Ishikawa (cell line): Measurements from ENCODE around the gene KCNQ5.

Source experiments
- CEBPB ChIP-seq: IDR thresholded peaks from 2 replicates; pipeline ENCODE4 v1.6.1; 2012
- CREB1 ChIP-seq: IDR thresholded peaks from 2 replicates; pipeline ENCODE4 v1.6.1; 2012; ENCODE audit warnings: low read depth
- EGR1 ChIP-seq: IDR thresholded peaks from 2 replicates; pipeline ENCODE4 v1.6.1; 2012
- EP300 ChIP-seq: IDR thresholded peaks from 2 replicates; pipeline ENCODE4 v1.6.1; 2012; ENCODE audit warnings: borderline replicate concordance
- FOXM1 ChIP-seq: IDR thresholded peaks from 2 replicates; pipeline ENCODE4 v1.6.1; 2012; ENCODE audit warnings: low read depth, borderline replicate concordance
- RAD21 ChIP-seq: IDR thresholded peaks from 2 replicates; pipeline ENCODE4 v1.6.1; 2012; ENCODE audit warnings: low read depth
- TAF1 ChIP-seq: IDR thresholded peaks from 2 replicates; pipeline ENCODE4 v1.6.1; 2012; ENCODE audit warnings: low read depth, mild to moderate bottlenecking
- TCF12 ChIP-seq: IDR thresholded peaks from 2 replicates; pipeline ENCODE4 v1.6.1; 2012; ENCODE audit warnings: low read depth
- TEAD4 ChIP-seq: IDR thresholded peaks from 2 replicates; pipeline ENCODE4 v1.6.1; 2012
- YY1 ChIP-seq: IDR thresholded peaks from 2 replicates; pipeline ENCODE4 v1.6.1; 2012; ENCODE audit warnings: low read depth
- ZBTB7A ChIP-seq: IDR thresholded peaks from 2 replicates; pipeline ENCODE4 v1.6.1; 2012; ENCODE audit warnings: low read depth
- TF ChIP-seq, protein P1 (sequence below): IDR thresholded peaks from 2 replicates; pipeline ENCODE4 v1.6.1; 2012
- TF ChIP-seq, protein P2 (sequence below): IDR thresholded peaks from 2 replicates; pipeline ENCODE4 v1.6.1; 2012
- TF ChIP-seq, protein P3 (sequence below): IDR thresholded peaks from 2 replicates; pipeline ENCODE4 v1.6.1; 2012; ENCODE audit warnings: low read depth, mild to moderate bottlenecking

Gene KCNQ5

GRCh38 chr6:72683797-72684196 lies 61.9 kb downstream of the KCNQ5 start:
- TF ChIP-seq, protein P1, sequence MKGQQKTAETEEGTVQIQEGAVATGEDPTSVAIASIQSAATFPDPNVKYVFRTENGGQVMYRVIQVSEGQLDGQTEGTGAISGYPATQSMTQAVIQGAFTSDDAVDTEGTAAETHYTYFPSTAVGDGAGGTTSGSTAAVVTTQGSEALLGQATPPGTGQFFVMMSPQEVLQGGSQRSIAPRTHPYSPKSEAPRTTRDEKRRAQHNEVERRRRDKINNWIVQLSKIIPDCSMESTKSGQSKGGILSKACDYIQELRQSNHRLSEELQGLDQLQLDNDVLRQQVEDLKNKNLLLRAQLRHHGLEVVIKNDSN, result no peak
- no peak for TF ChIP-seq RAD21
- TF ChIP-seq EGR1, result no peak
- TF ChIP-seq, protein P2, sequence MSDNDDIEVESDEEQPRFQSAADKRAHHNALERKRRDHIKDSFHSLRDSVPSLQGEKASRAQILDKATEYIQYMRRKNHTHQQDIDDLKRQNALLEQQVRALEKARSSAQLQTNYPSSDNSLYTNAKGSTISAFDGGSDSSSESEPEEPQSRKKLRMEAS, result no peak
- no peak for TF ChIP-seq FOXM1
- TF ChIP-seq CEBPB, result no peak
- TF ChIP-seq, protein P3, sequence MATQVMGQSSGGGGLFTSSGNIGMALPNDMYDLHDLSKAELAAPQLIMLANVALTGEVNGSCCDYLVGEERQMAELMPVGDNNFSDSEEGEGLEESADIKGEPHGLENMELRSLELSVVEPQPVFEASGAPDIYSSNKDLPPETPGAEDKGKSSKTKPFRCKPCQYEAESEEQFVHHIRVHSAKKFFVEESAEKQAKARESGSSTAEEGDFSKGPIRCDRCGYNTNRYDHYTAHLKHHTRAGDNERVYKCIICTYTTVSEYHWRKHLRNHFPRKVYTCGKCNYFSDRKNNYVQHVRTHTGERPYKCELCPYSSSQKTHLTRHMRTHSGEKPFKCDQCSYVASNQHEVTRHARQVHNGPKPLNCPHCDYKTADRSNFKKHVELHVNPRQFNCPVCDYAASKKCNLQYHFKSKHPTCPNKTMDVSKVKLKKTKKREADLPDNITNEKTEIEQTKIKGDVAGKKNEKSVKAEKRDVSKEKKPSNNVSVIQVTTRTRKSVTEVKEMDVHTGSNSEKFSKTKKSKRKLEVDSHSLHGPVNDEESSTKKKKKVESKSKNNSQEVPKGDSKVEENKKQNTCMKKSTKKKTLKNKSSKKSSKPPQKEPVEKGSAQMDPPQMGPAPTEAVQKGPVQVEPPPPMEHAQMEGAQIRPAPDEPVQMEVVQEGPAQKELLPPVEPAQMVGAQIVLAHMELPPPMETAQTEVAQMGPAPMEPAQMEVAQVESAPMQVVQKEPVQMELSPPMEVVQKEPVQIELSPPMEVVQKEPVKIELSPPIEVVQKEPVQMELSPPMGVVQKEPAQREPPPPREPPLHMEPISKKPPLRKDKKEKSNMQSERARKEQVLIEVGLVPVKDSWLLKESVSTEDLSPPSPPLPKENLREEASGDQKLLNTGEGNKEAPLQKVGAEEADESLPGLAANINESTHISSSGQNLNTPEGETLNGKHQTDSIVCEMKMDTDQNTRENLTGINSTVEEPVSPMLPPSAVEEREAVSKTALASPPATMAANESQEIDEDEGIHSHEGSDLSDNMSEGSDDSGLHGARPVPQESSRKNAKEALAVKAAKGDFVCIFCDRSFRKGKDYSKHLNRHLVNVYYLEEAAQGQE, result no peak

DNA sequence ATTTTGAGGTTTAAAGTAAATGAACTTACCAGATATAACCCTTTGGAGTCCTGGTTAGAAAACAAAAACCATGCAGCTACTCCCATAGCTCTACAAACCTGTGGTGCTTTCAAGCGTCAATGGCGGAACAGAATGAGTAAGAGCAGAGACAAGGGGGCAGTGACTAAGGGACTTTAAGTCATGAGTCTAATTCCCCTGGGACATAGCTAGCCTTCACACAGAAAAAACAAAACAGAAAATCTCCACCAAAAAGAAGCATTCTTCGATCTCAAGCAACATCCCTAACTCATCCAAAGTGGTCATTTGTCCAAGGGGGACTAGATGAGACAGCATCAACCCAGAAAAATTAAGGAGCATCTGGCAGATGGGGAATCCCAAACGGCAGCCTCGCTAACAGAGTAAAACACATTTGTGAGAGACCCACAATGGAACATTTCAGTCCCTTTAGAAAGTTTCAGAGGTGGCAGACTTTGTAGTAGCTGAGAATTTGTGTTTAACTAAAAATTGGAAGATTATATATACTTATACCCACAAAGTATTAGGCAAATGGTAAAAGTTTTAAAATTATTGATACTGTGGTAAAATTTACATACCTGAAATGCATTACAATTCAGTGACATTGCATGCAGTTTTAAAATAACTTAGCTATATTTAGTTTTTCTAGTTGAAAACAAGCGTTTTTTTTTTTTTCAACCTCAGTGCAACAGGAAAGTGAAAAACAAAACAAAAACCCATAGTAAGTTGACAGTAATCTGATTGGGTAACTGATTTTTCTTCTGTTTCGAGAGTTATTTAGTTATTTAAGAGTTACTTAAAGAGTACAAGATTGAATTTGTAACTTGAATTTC lies 67.5 kb downstream of the KCNQ5 start:
- no peak for TF ChIP-seq EGR1
- no peak for TF ChIP-seq TCF12
- no peak for TF ChIP-seq CEBPB
- TF ChIP-seq ZBTB7A, result no peak
- TF ChIP-seq, protein P1, result no peak
- TF ChIP-seq TEAD4, result no peak
- TF ChIP-seq FOXM1, result no peak
- TF ChIP-seq, protein P3, result no peak
- TF ChIP-seq, protein P2, result no peak

GRCh38 chr6:72691249-72691648 lies 69.4 kb downstream of the KCNQ5 start:
- no peak for TF ChIP-seq TAF1
- TF ChIP-seq, protein P1, result no peak
- TF ChIP-seq CREB1, result no peak
- TF ChIP-seq YY1, result no peak
- TF ChIP-seq TEAD4, result no peak
- TF ChIP-seq FOXM1, result no peak
- TF ChIP-seq, protein P2, result no peak

- TF ChIP-seq RAD21 (no peak), EP300 (no peak), CREB1 (no peak)
- TF ChIP-seq, protein P2, result no peak
These were observed 74.2 kb downstream of the KCNQ5 start for GRCh38 chr6:72696055-72696454.

GRCh38 chr6:72699159-72699558 lies 77.3 kb downstream of the KCNQ5 start:
- TF ChIP-seq EP300, result no peak

DNA sequence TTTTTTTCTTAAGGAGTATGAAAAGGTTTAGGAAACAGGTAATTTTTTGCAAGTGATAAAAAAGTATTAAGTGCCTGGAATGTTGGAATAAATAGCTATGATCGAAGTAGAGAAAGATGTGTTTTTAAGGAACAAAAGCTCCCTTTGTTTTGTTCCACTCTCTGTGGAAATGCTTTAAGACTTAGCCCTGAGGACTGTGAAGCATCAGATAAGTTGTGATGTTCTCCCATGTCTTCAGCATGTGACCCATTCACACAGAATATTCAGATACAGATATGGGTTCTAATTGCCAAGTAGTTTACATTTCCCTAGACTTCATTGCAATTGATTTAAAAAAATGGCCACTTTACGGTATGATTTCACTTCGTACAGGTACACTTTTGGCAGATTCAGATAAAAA lies 80.6 kb downstream of the KCNQ5 start:
- TF ChIP-seq YY1 (no peak), CEBPB (no peak), ZBTB7A (no peak), EP300 (no peak), RAD21 (no peak), TAF1 (no peak), TCF12 (no peak), CREB1 (no peak)
- TF ChIP-seq, protein P1, result no peak
- TF ChIP-seq, protein P2, result no peak
- TF ChIP-seq, protein P3, result no peak
